K562 (cell line): ENCODE measurements around the gene CRNKL1. TPM values are rescaled to one million over a fixed set of nuclear protein-coding genes. Genes with fewer than 3 reads are reported as not detected.
A peak's percentile ranks its signal among the peaks of the same experiment; 100 is the strongest.

Source experiments
- FOXJ2 ChIP-seq: fragments of 200-800 bp; sonication (Bioruptor generic); IDR thresholded peaks from 2 replicates; pipeline ENCODE4 v1.6.1; 2016; ENCODE audit warnings: missing genetic modification characterization, missing compliant biosample characterization
- MTA2 ChIP-seq: fragments of 450-650 bp; IDR thresholded peaks from 2 replicates; pipeline ENCODE4 v1.6.1; 2016; ENCODE audit warnings: low read depth
- MXI1 ChIP-seq: IDR thresholded peaks from 2 replicates; pipeline ENCODE4 v1.6.1; 2011; ENCODE audit warnings: low read depth, mild to moderate bottlenecking, improper control_type of control experiment, low read length
- RBFOX2 ChIP-seq: fragments of 200-400 bp; formaldehyde crosslinking; IDR thresholded peaks from 2 replicates; pipeline ENCODE4 v1.6.1; 2017; ENCODE audit warnings: low read depth, mild to moderate bottlenecking, low read length, moderate library complexity
- TAF7 ChIP-seq: fragments of 450-650 bp; IDR thresholded peaks from 2 replicates; pipeline ENCODE4 v1.6.1; 2016; ENCODE audit warnings: missing genetic modification characterization, missing compliant biosample characterization
- ZBTB49 ChIP-seq: sonication (generic); formaldehyde crosslinking; IDR thresholded peaks from 2 replicates; pipeline ENCODE4 v1.8.0; 2022; ENCODE audit warnings: missing genetic modification reagents, mild to moderate bottlenecking, borderline replicate concordance
- polyA plus RNA-seq, 8 experiments: library from polyadenylated mRNA; depleted of rRNA in 4 of 8; stranded (reverse) in 5 of 8; unstranded in 3 of 8; fragments of >200 nt; fragmentation: Nextera tagmentation in 2 of 8; fragmentation: Illumina TruSeq in 1 of 8; extraction: Ambion mirVana in 2 of 8; extraction: Trizol in 1 of 8; gene quantifications; 2 replicates each; pipeline versions ENCODE4 v1.2.1 to v1.2.3, GENCODE V29; 2011 to 2014; ENCODE audit warnings: inconsistent platforms in 1 of 8, missing spikeins in 1 of 8
- total RNA-seq, 7 experiments: library from RNA; depleted of rRNA in 6 of 7; stranded (reverse); fragments of >200 nt in 6 of 7; fragmentation: Illumina TruSeq in 2 of 7; extraction: Trizol in 2 of 7; gene quantifications; 2 replicates each; pipeline versions ENCODE4 v1.2.1 to v1.2.3, GENCODE V29; 2011 to 2021; ENCODE audit warnings: low replicate concordance in 1 of 7
- TF ChIP-seq, protein P1 (sequence below): conservative IDR thresholded peaks from 2 replicates; pipeline ENCODE4 v1.6.1; 2011; ENCODE audit warnings: low read depth, mild to moderate bottlenecking, low read length; ENCODE audit not compliant: control insufficient read depth
- TF ChIP-seq, protein P2 (sequence below): fragments of 250-450 bp; sonication (Bioruptor Pico); IDR thresholded peaks from 2 replicates; pipeline ENCODE4 v1.4.0; 2020; ENCODE audit warnings: mild to moderate bottlenecking
- TF ChIP-seq, protein P3 (sequence below): fragments of 250-450 bp; sonication (Bioruptor Pico); IDR thresholded peaks from 2 replicates; pipeline ENCODE4 v1.8.0; 2021; ENCODE audit warnings: borderline replicate concordance, mild to moderate bottlenecking, moderate library complexity; ENCODE audit not compliant: poor library complexity, severe bottlenecking
- TF ChIP-seq, protein P4 (sequence below): fragments of 450-650 bp; IDR thresholded peaks from 2 replicates; pipeline ENCODE4 v1.6.1; 2016; ENCODE audit warnings: antibody characterized with exemption
- TF ChIP-seq, protein P5 (sequence below), 2 experiments: fragments of 450-650 bp; IDR thresholded peaks; 2 replicates each; pipeline ENCODE4 v1.6.1; 2018; ENCODE audit warnings: mild to moderate bottlenecking in 2 of 2, low read depth in 1 of 2; ENCODE audit not compliant: partially characterized antibody in 2 of 2

The CRNKL1 gene
- total and polyA plus RNA-seq, 9 of the 15 experiments (the other 6 are each of a cell fraction or from before 2014, with no cell fraction given), result 8.1 to 17.0 (median 11.7) TPM

DNA sequence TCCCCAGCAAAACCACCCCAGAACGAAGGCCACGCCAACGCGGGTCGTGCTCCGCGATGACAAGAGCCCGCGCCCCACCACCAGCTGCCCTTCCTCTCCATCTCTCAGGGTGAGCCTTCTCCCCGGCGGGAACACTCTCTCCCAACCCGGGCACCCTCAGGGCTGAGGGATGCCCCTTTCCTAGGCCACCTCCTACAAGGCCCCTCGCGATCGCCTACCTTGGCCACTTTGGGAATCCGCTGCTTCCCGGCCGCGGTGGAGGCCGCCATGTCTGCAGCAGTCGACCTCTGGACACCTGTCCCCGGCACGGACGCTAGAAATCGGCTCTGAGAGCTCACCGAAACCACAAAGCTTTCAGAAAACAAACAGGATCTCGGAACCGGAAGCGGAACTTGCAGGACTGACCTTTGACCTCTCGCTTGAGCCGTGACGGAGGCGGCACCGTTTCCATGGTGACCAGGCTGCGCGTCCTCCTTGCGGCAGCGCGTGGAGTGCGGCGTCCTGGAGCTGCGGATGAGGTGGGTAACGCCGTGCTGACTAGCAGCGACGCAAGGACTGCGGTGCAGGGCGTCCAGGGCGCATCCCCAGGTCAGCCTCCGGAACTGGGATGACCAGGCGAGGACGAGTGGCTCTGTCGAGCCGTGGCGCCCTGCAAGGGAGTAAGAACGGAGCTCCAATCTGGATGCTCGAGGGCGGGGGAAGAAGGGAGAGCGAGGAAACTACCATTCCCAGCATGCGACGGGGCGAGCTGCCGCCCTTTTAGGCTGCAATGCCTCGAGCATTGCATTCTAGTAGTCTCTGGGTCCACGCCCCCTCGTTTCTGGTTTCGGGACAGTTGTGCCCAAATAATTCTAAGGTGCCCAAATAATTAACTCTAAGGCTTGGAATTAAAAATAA, at the start of gene CRNKL1, which contains the start of gene CFAP61 (continued):
- TF ChIP-seq ZBTB49 (CRISPR knock-in tag), result no peak
- peak; percentile 94 for TF ChIP-seq MXI1
- TF ChIP-seq RBFOX2, result peak; percentile 78
- TF ChIP-seq, protein P1, sequence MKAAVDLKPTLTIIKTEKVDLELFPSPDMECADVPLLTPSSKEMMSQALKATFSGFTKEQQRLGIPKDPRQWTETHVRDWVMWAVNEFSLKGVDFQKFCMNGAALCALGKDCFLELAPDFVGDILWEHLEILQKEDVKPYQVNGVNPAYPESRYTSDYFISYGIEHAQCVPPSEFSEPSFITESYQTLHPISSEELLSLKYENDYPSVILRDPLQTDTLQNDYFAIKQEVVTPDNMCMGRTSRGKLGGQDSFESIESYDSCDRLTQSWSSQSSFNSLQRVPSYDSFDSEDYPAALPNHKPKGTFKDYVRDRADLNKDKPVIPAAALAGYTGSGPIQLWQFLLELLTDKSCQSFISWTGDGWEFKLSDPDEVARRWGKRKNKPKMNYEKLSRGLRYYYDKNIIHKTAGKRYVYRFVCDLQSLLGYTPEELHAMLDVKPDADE, result peak; percentile 92
- TF ChIP-seq, protein P2, sequence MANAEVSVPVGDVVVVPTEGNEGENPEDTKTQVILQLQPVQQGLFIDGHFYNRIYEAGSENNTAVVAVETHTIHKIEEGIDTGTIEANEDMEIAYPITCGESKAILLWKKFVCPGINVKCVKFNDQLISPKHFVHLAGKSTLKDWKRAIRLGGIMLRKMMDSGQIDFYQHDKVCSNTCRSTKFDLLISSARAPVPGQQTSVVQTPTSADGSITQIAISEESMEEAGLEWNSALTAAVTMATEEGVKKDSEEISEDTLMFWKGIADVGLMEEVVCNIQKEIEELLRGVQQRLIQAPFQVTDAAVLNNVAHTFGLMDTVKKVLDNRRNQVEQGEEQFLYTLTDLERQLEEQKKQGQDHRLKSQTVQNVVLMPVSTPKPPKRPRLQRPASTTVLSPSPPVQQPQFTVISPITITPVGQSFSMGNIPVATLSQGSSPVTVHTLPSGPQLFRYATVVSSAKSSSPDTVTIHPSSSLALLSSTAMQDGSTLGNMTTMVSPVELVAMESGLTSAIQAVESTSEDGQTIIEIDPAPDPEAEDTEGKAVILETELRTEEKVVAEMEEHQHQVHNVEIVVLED (CRISPR knock-in tag), result peak; percentile 78
- peak; percentile 21; the same call in 1 of the 2 replicates for TF ChIP-seq FOXJ2 (tag)
- TF ChIP-seq, protein P3, sequence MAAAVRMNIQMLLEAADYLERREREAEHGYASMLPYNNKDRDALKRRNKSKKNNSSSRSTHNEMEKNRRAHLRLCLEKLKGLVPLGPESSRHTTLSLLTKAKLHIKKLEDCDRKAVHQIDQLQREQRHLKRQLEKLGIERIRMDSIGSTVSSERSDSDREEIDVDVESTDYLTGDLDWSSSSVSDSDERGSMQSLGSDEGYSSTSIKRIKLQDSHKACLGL, result peak; percentile 95
- peak; percentile 57 for TF ChIP-seq MTA2
- TF ChIP-seq, protein P4, sequence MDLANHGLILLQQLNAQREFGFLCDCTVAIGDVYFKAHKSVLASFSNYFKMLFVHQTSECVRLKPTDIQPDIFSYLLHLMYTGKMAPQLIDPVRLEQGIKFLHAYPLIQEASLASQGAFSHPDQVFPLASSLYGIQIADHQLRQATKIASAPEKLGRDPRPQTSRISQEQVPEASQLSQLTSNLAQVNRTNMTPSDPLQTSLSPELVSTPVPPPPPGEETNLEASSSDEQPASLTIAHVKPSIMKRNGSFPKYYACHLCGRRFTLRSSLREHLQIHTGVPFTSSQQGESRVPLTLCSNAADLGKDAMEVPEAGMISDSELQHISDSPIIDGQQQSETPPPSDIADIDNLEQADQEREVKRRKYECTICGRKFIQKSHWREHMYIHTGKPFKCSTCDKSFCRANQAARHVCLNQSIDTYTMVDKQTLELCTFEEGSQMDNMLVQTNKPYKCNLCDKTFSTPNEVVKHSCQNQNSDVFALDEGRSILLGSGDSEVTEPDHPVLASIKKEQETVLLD, result peak; percentile 68; the same call in 1 of the 2 replicates
- TF ChIP-seq TAF7, result no peak
- TF ChIP-seq, protein P5, sequence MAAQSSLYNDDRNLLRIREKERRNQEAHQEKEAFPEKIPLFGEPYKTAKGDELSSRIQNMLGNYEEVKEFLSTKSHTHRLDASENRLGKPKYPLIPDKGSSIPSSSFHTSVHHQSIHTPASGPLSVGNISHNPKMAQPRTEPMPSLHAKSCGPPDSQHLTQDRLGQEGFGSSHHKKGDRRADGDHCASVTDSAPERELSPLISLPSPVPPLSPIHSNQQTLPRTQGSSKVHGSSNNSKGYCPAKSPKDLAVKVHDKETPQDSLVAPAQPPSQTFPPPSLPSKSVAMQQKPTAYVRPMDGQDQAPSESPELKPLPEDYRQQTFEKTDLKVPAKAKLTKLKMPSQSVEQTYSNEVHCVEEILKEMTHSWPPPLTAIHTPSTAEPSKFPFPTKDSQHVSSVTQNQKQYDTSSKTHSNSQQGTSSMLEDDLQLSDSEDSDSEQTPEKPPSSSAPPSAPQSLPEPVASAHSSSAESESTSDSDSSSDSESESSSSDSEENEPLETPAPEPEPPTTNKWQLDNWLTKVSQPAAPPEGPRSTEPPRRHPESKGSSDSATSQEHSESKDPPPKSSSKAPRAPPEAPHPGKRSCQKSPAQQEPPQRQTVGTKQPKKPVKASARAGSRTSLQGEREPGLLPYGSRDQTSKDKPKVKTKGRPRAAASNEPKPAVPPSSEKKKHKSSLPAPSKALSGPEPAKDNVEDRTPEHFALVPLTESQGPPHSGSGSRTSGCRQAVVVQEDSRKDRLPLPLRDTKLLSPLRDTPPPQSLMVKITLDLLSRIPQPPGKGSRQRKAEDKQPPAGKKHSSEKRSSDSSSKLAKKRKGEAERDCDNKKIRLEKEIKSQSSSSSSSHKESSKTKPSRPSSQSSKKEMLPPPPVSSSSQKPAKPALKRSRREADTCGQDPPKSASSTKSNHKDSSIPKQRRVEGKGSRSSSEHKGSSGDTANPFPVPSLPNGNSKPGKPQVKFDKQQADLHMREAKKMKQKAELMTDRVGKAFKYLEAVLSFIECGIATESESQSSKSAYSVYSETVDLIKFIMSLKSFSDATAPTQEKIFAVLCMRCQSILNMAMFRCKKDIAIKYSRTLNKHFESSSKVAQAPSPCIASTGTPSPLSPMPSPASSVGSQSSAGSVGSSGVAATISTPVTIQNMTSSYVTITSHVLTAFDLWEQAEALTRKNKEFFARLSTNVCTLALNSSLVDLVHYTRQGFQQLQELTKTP (IDR thresholded peaks at IDR 0.05; ENCODE audit: low read depth in 1 of 2, partially characterized antibody in 2 of 2), result peak in 1 of 2 experiments; percentile 79
